Fibroblast of lung (primary cell): ENCODE data around the gene S100P.

Source experiments
- CTCF ChIP-seq, 2 donors: IDR thresholded peaks in 1 of 2; conservative IDR thresholded peaks in 1 of 2; 1 replicate in 1 of 2; 2 replicates in 1 of 2; pipeline ENCODE4 v1.5.1; 2011 to 2012; ENCODE audit warnings: low read length in 2 of 2, control low read depth in 1 of 2, inconsistent platforms in 1 of 2, low read depth in 1 of 2, mild to moderate bottlenecking in 1 of 2
- EZH2 ChIP-seq: IDR thresholded peaks from 2 replicates; pipeline ENCODE4 v1.5.1; 2012; ENCODE audit warnings: low read length, control low read depth, mild to moderate bottlenecking; ENCODE audit errors: missing control alignments

GRCh38 chr4:6705646-6706045 lies 12.0 kb downstream of the S100P start:
- TF ChIP-seq CTCF (conservative IDR thresholded peaks at IDR 0.05 in 1 of 2, IDR thresholded peaks at IDR 0.05 in 1 of 2; ENCODE audit: low read depth in 1 of 2, low read length in 2 of 2) = no peak
- TF ChIP-seq EZH2 = no peak
